HepG2 (cell line): ENCODE results near the gene ASAP2. TPM values are rescaled to one million over a fixed set of nuclear protein-coding genes. Genes with fewer than 3 reads are reported as not detected.

Experiments
- ATAC-seq: fragments of 200-7000 bp; cut with Tn5 transposase; 3 replicates; pipeline ENCODE4 v1.9.1; 2020; ENCODE audit warnings: mild to moderate bottlenecking, moderate library complexity
- BruUV-seq: library from RNA; stranded (reverse); fragments of 400-500 nt; replicated peaks from 2 replicates; lab custom pipeline; 2021; lab: Mats Ljungman, UMichigan
- CTCF ChIA-PET: fragments of 300-600 bp; formaldehyde crosslinking; extraction: SDS; loops from one replicate; lab custom pipeline; 2021; ENCODE audit warnings: low total read pairs, inconsistent platforms, low intra/inter-chr PET ratio; lab: Yijun Ruan, JAX
- POLR2A ChIA-PET: fragments of 350-600 bp; sonication (Branson Sonifier 250); formaldehyde crosslinking; loops from one replicate; lab custom pipeline; 2020; ENCODE audit warnings: antibody characterized with exemption, inconsistent platforms; lab: Yijun Ruan, JAX
- DNase-seq: peaks from one replicate; pipeline ENCODE4 v3.0.0-alpha.2; 2015; ENCODE audit warnings: low spot score
- FAIRE-seq: peaks from 3 replicates; lab custom pipeline; 2011; peaks lifted over from hg19 to GRCh38; lab: Jason Lieb, UNC
- H2AFZ ChIP-seq: one replicate; pipeline ENCODE4 v1.6.1; 2011; ENCODE audit warnings: low read length, inconsistent platforms
- H3K27ac ChIP-seq: fragments of 300-600 bp; 3 replicates; pipeline ENCODE4 v1.8.0; 2011; ENCODE audit warnings: mixed run types, mild to moderate bottlenecking, mixed read lengths, low read length, inconsistent platforms; ENCODE audit not compliant: insufficient read depth; ENCODE audit errors: extremely low read length
- H3K27me3 ChIP-seq, 2 experiments: fragments of 200-600 bp in 1 of 2; 2 replicates in 1 of 2; 3 replicates in 1 of 2; pipeline versions ENCODE4 v1.6.0 to v1.8.0; 2011; ENCODE audit warnings: low read length in 2 of 2, mild to moderate bottlenecking in 2 of 2, moderate library complexity in 2 of 2, inconsistent platforms in 1 of 2; ENCODE audit not compliant: insufficient read depth in 2 of 2, control insufficient read depth in 1 of 2
- H3K36me3 ChIP-seq, 2 experiments: fragments of 200-600 bp in 1 of 2; replicated peaks in 1 of 2; 2 replicates in 1 of 2; 3 replicates in 1 of 2; pipeline versions ENCODE4 v1.5.1 to v1.8.0; 2011; ENCODE audit warnings: low read length in 2 of 2, inconsistent platforms in 1 of 2; ENCODE audit not compliant: insufficient read depth in 2 of 2, control insufficient read depth in 1 of 2
- H3K4me1 ChIP-seq: 2 replicates; pipeline ENCODE4 v1.5.1; 2012; ENCODE audit warnings: low read length, inconsistent platforms; ENCODE audit not compliant: insufficient read depth
- H3K4me2 ChIP-seq: 2 replicates; pipeline ENCODE4 v1.6.0; 2011; ENCODE audit warnings: low read depth, low read length, inconsistent platforms
- H3K4me3 ChIP-seq, 3 experiments: fragments of 200-600 bp in 1 of 3; sonication (generic), shearing (Covaris generic) in 1 of 3; replicated peaks in 1 of 3; 2 replicates each; pipeline ENCODE4 v1.5.1; 2011 to 2016; ENCODE audit warnings: low read length in 3 of 3, inconsistent platforms in 2 of 3, low read depth in 2 of 3, mild to moderate bottlenecking in 2 of 3, control low read depth in 1 of 3, mixed read lengths in 1 of 3; ENCODE audit not compliant: insufficient read depth in 1 of 3
- H3K79me2 ChIP-seq: one replicate; pipeline ENCODE4 v1.6.1; 2011; ENCODE audit warnings: low read length, inconsistent platforms; ENCODE audit not compliant: insufficient read depth
- H3K9ac ChIP-seq: 2 replicates; pipeline ENCODE4 v1.6.0; 2011; ENCODE audit warnings: mild to moderate bottlenecking, low read depth, low read length, inconsistent platforms; ENCODE audit not compliant: insufficient read depth
- H3K9me3 ChIP-seq: 2 replicates; pipeline ENCODE4 v1.5.1; 2012; ENCODE audit warnings: mild to moderate bottlenecking, low read length
- H4K20me1 ChIP-seq: 2 replicates; pipeline ENCODE4 v1.6.0; 2011; ENCODE audit warnings: inconsistent platforms, mild to moderate bottlenecking, low read length, moderate library complexity; ENCODE audit not compliant: insufficient read depth
- MAFF ChIP-seq: IDR thresholded peaks from 2 replicates; pipeline ENCODE4 v1.6.1; 2011; ENCODE audit warnings: low read depth, low read length, improper control_type of control experiment
- MAFK ChIP-seq, 2 experiments: IDR thresholded peaks in 1 of 2; conservative IDR thresholded peaks in 1 of 2; 2 replicates each; pipeline ENCODE4 v1.6.1; 2011; ENCODE audit warnings: improper control_type of control experiment in 2 of 2, low read length in 2 of 2
- UBTF ChIP-seq: sonication (generic); formaldehyde crosslinking; IDR thresholded peaks from 2 replicates; pipeline ENCODE4 v1.4.0; 2020; ENCODE audit warnings: mild to moderate bottlenecking, missing genetic modification reagents
- WGBS: methylation state at CpG from one replicate; pipeline ENCODE4 v1.1.6; 2017; ENCODE audit warnings: low lambda C conversion rate; 5-methylcytosine and 5-hydroxymethylcytosine counted together
- in situ Hi-C: cut with HindIII; loops from 2 replicates; pipeline ENCODE4 v1.10.0; 2017; ENCODE audit warnings: low pct_unique_long_range_greater_than_20kb; ENCODE audit not compliant: extremely low pct_ligation_motif_present
- intact Hi-C: fragments of 100-400 bp; cut with micrococcal nuclease; formaldehyde crosslinking; loops from one replicate; pipeline ENCODE4 v1.10.0; 2022; ENCODE audit not compliant: unreplicated experiment
- polyA plus RNA-seq, 8 experiments: library from polyadenylated mRNA; depleted of rRNA in 3 of 8; stranded (reverse) in 7 of 8; unstranded in 1 of 8; fragments of >200 nt; fragmentation: Illumina TruSeq in 4 of 8; extraction: Trizol in 4 of 8; gene quantifications; 2 replicates each; pipeline versions ENCODE4 v1.2.1 to v1.2.3, GENCODE V29; 2011 to 2016; ENCODE audit warnings: low read depth in 4 of 8, missing spikeins in 1 of 8, mixed read lengths in 1 of 8; ENCODE audit not compliant: insufficient read depth in 1 of 8
- total RNA-seq, 5 experiments: library from RNA; depleted of rRNA; stranded (reverse); fragments of >200 nt; fragmentation: Illumina TruSeq; extraction: Trizol; gene quantifications; 2 replicates each; pipeline ENCODE4 v1.2.3, GENCODE V29; 2016; ENCODE audit warnings: low read depth in 1 of 5

ASAP2 gene
- total and polyA plus RNA-seq, 2 of the 13 experiments (the other 11 are each of a cell fraction or from before 2014, with no cell fraction given): 7.3 to 22.3 TPM

- CTCF ChIA-PET: no interaction called here
- Histone ChIP-seq H3K9ac (no peak overlapping the region), H3K4me3 (no peak overlapping the region), H3K9me3 (no peaks in the 10 kb centered on the region), H3K36me3 (peaks cover 0 to 6% of the 10 kb centered on the region in 2 experiments; a peak in 3 of 5 replicates), H3K4me2 (no peak overlapping the region), H4K20me1 (no peaks in the 10 kb centered on the region), H3K79me2 (peaks cover 62% of the 10 kb centered on the region), H3K4me1 (peaks cover 31% of the 10 kb centered on the region), H3K27ac (no peak overlapping the region), H2AFZ (no peak overlapping the region), H3K27me3 (no peaks in the 10 kb centered on the region)
- ATAC-seq (no peak; the same call in 2 of the 3 replicates), DNase-seq (no peak), FAIRE-seq (no peak)
- POLR2A ChIA-PET: interaction anchor here (1.1 kb wide), 1 partner anchor 16 kb away, joined by 5 read pairs; no protein-coding TSS in a partner anchor
- peak; percentile 45; the same call in 1 of the 2 replicates for TF ChIP-seq MAFF
- peak; percentile 37 to 64; a peak in 3 of 4 replicates for TF ChIP-seq MAFK (conservative IDR thresholded peaks at IDR 0.05 in 1 of 2, IDR thresholded peaks at IDR 0.05 in 1 of 2; ENCODE audit: low read length in 2 of 2)
- no peak for TF ChIP-seq UBTF (CRISPR knock-in tag)
- 95% methylated on average over 7 of the region's 7 CpGs for WGBS
- no TSS peak for BruUV-seq
- in situ Hi-C loops: no loop called here
- intact Hi-C loops: no loop called here
Measured at GRCh38 chr2:9217838-9218770, 11.5 kb downstream of the ASAP2 start.
